Nephron (organoid): Measurements from ENCODE around the gene RAB3A.

Source experiments
- H3K27ac Mint-ChIP-seq, 3 experiments: 2 replicates each; pipeline ENCODE4 v1.8.0; 2020; ENCODE audit warnings: mixed read lengths in 3 of 3, mild to moderate bottlenecking in 2 of 3, moderate library complexity in 1 of 3
- H3K27me3 Mint-ChIP-seq: 2 replicates; pipeline ENCODE4 v1.8.0; 2021; ENCODE audit warnings: low read depth, mild to moderate bottlenecking, moderate library complexity, mixed read lengths
- H3K36me3 Mint-ChIP-seq: 2 replicates; pipeline ENCODE4 v1.8.0; 2020; ENCODE audit warnings: low read depth, mixed read lengths
- H3K4me1 Mint-ChIP-seq: 2 replicates; pipeline ENCODE4 v1.8.0; 2020; ENCODE audit warnings: mixed read lengths
- H3K4me3 Mint-ChIP-seq, 3 experiments: 2 replicates each; pipeline ENCODE4 v1.8.0; 2020; ENCODE audit warnings: mild to moderate bottlenecking in 3 of 3, mixed read lengths in 3 of 3, moderate library complexity in 2 of 3
- H3K9me3 Mint-ChIP-seq: 2 replicates; pipeline ENCODE4 v1.8.0; 2020; ENCODE audit warnings: mixed read lengths
- TF ChIP-seq, protein P1 (sequence below), 3 experiments: fragments of 200-600 bp; sonication (generic); IDR thresholded peaks; one replicate each; pipeline ENCODE4 v1.5.0; 2021; ENCODE audit warnings: antibody characterized with exemption in 3 of 3; ENCODE audit not compliant: unreplicated experiment in 3 of 3

RAB3A gene

DNA sequence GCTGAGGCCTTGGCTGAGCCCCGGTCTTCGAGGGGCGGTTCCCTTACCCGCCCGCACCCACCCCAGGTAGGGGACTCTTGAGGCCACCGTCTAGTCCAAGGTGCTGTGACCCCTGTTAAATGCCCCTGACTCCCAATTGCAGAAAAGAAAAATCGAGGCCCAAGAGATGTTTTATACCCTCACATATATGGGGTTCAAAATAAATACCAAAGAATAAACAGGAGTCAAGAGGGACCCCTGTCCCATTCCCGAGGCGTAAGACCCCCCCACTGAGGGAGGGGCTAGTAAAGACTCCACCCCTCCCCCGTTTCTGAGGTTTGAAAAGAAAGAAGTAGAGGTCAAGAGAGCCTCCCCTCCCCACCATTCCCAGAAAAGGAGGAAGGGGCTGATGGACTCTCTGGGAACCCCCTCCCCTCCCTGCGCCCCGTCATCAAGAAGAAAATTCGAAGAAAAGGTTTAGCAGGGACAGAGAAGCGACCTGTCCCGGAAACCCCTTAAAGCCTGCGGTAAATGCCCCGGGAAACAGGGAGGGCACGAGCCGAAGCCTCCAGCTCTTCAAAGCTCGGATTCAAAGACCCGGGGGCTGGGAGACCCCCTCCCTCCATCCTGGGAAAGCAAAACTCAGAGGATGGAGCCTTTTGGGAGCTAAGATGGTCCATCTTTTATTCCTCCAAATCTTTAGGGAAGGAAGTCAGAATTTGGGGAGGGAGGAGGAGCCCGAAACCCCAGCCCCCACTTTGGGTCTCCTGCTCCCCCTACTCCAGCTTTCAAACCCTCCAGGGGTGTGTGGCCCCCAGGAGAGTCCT, 755 bp upstream of the RAB3A start:
- H3K4me1 Mint-ChIP-seq: peaks cover 26% of the 10 kb centered on the region
- H3K36me3 Mint-ChIP-seq: peaks cover 5% of the 10 kb centered on the region
- H3K27ac Mint-ChIP-seq: peak overlapping the region; percentile 90 to 98 (median 94)
- no peaks in the 10 kb centered on the region for H3K9me3 Mint-ChIP-seq
- peak overlapping the region; percentile 87 to 91 (median 88) for H3K4me3 Mint-ChIP-seq
- H3K27me3 Mint-ChIP-seq: peaks cover 7% of the 10 kb centered on the region
- TF ChIP-seq, protein P1, sequence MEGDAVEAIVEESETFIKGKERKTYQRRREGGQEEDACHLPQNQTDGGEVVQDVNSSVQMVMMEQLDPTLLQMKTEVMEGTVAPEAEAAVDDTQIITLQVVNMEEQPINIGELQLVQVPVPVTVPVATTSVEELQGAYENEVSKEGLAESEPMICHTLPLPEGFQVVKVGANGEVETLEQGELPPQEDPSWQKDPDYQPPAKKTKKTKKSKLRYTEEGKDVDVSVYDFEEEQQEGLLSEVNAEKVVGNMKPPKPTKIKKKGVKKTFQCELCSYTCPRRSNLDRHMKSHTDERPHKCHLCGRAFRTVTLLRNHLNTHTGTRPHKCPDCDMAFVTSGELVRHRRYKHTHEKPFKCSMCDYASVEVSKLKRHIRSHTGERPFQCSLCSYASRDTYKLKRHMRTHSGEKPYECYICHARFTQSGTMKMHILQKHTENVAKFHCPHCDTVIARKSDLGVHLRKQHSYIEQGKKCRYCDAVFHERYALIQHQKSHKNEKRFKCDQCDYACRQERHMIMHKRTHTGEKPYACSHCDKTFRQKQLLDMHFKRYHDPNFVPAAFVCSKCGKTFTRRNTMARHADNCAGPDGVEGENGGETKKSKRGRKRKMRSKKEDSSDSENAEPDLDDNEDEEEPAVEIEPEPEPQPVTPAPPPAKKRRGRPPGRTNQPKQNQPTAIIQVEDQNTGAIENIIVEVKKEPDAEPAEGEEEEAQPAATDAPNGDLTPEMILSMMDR (IDR thresholded peaks at IDR 0.05; ENCODE audit: unreplicated experiment in 3 of 3): no peak

DNA sequence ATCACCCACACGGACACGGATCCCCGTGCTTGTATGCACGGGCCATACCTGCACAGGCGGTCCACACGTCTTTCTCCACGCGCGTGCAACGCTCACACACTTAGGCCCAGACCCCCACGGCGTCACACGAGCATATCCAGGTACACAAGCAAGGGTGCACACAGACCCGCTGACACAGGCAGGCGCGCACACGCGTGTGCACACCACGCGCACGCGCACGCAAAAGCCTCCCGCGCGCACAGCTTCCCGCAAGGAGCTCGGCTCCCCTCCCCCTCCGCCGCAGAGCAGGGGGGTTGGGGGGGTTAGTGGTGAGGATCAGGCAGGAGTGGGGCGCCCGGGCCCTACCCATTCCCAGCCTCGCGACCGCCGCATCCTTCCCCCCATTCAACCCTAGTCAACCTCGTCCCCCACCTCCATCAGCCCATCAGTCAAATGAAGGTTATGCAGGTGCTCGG, 407 bp downstream of the RAB3A start:
- H3K9me3 Mint-ChIP-seq: no peaks in the 10 kb centered on the region
- TF ChIP-seq, protein P1 (IDR thresholded peaks at IDR 0.05; ENCODE audit: unreplicated experiment in 3 of 3): no peak
- H3K27ac Mint-ChIP-seq: peak overlapping the region; percentile 33 to 47 (median 39)
- peak overlapping the region; percentile 87 to 91 (median 88) for H3K4me3 Mint-ChIP-seq
- H3K27me3 Mint-ChIP-seq: peaks cover 7% of the 10 kb centered on the region
- H3K4me1 Mint-ChIP-seq: peaks cover 26% of the 10 kb centered on the region
- peaks cover 9% of the 10 kb centered on the region for H3K36me3 Mint-ChIP-seq

DNA sequence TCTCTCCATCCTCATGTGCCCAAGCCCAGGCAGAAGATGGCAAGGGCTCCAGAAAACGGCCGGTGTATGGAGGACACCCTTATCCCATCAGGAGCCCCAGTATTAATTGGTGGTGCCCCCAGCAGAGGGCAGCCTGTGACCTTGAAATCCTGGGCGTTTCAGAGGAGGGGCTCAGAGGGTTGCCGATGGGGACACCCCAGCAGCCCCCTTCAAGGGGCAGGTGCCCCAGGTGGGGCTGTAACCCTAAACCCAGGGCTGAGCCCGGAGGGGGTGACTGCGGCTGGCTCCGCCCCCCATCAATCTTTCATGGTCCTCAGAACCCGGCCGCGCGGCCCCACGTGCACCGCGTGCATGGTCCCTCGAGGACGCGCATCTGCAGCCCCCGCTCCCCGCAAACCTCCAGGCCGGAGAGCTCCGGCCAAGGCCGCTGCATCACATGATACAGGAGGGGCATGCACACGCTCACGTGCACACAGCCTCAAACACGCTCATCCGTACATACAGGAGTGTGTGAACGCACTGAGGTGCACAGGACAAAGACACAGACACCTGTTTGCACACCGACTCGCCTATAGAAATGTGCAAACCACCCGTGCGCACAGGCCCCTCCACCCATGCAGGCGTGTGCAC, 949 bp downstream of the RAB3A start:
- Mint-ChIP-seq H3K9me3 (no peaks in the 10 kb centered on the region), H3K27me3 (peaks cover 7% of the 10 kb centered on the region), H3K27ac (peak overlapping the region in 1 of 3 experiments; percentile 47), H3K36me3 (peaks cover 15% of the 10 kb centered on the region), H3K4me1 (peaks cover 26% of the 10 kb centered on the region), H3K4me3 (peak overlapping the region; percentile 87 to 91 (median 88))
- TF ChIP-seq, protein P1 (IDR thresholded peaks at IDR 0.05; ENCODE audit: unreplicated experiment in 3 of 3): peak; percentile 23 to 29 (median 25)

DNA sequence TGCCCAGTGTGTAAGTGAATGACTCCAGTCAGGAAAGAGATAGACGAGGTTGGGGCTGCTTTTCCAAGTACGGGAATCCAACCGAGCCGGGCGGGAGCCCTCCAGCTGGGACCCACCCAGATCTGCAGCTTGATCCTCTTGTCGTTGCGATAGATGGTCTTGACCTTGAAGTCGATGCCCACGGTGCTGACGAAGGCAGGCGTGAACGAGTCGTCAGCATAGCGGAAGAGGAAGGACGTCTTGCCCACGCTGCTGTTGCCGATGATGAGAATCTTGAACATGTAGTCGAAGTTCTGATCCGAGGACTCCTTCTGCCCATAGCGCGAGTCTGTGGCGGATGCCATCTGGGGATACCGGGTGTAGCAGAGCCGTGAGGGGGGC, 1.5 kb downstream of the RAB3A start:
- TF ChIP-seq, protein P1 (IDR thresholded peaks at IDR 0.05; ENCODE audit: unreplicated experiment in 3 of 3): no peak
- H3K27ac Mint-ChIP-seq: no peak overlapping the region
- H3K36me3 Mint-ChIP-seq: peaks cover 15% of the 10 kb centered on the region
- H3K27me3 Mint-ChIP-seq: peaks cover 7% of the 10 kb centered on the region
- H3K9me3 Mint-ChIP-seq: no peaks in the 10 kb centered on the region
- peak overlapping the region; percentile 87 to 91 (median 88) for H3K4me3 Mint-ChIP-seq
- H3K4me1 Mint-ChIP-seq: peaks cover 26% of the 10 kb centered on the region

DNA sequence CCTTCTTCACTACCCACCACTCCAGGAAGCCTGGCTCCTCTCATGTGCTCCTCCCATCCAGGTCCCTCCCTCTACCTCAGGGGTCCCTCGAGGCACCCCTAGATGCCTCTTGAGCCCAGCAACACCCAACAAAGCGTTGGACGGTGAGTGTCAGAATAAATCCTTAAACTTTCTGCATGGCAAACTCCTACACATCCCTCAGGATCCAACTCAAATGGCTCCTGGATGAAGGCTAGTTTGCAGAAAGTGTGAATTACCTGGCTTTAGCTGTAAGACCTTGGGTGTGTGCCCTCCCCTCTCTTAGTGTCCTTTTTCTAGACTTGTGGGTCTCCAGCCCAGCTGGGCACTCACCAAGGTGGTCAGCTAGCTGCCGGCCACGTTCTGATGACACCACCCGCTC, 5.5 kb downstream of the RAB3A start:
- no peaks in the 10 kb centered on the region for H3K9me3 Mint-ChIP-seq
- peak overlapping the region in 1 of 3 experiments; percentile 19 for H3K4me3 Mint-ChIP-seq
- no peak overlapping the region for H3K27ac Mint-ChIP-seq
- peaks cover 19% of the 10 kb centered on the region for H3K4me1 Mint-ChIP-seq
- peaks cover 3% of the 10 kb centered on the region for H3K27me3 Mint-ChIP-seq
- H3K36me3 Mint-ChIP-seq: peaks cover 15% of the 10 kb centered on the region
- TF ChIP-seq, protein P1 (IDR thresholded peaks at IDR 0.05; ENCODE audit: unreplicated experiment in 3 of 3): no peak
